Activated CD8-positive, alpha-beta memory T cell treated with anti-CD3 and anti-CD28 coated beads, Interleukin-2, amount 10 ng/mL, durations not matched to agents 7 days and 5 days (primary cell): ENCODE data around the gene WIPF3. TPM values are rescaled to one million over a fixed set of nuclear protein-coding genes. Genes with fewer than 3 reads are reported as not detected.

Experiments used
- total RNA-seq, 2 experiments: library from RNA; stranded (reverse); gene quantifications; one replicate each; pipeline ENCODE4 v1.2.3, GENCODE V29; 2021

The WIPF3 gene
- total RNA-seq, 2 experiments from 2014 or later = not detected

Other genes starting within 250 kb of the WIPF3 start
- gene PRR15, start 242.7 kb upstream of the WIPF3 start, total RNA-seq = not detected
- 1 to 10 TPM; 3.5 to 4.9 TPM for gene SCRN1, start 183.3 kb downstream of the WIPF3 start, total RNA-seq
- gene FKBP14, start 220.2 kb downstream of the WIPF3 start, total RNA-seq = 1 to 10 TPM; 5.2 to 6.4 TPM
- gene PLEKHA8, start 221.9 kb downstream of the WIPF3 start, total RNA-seq = 10 to 100 TPM; 10.8 to 10.9 TPM